ENCODE measurements around the gene CEMIP. TPM values are rescaled to one million over a fixed set of nuclear protein-coding genes. Genes with fewer than 3 reads are reported as not detected.
"Not testable (repeated sequence)": the region's sequence is repeated elsewhere in the genome, so short reads cannot be mapped to it uniquely, and the experiment has no call there.

CEMIP gene
- total RNA-seq, 2 experiments from 2014 or later = not detected

- intact Hi-C loops (cut with micrococcal nuclease; ENCODE audit: unreplicated experiment) = no loop called here
- Histone ChIP-seq H3K9me3 (ENCODE audit: low read length) (no peaks in the 10 kb centered on the region), H3K4me3 (ENCODE audit: low read depth, low read length, poor library complexity, severe bottlenecking) (no peak overlapping the region), H3K36me3 (ENCODE audit: insufficient read depth, low read length) (no peaks in the 10 kb centered on the region), H3K4me2 (ENCODE audit: low read length) (no peak overlapping the region), H4K20me1 (ENCODE audit: insufficient read depth, low read length) (no peaks in the 10 kb centered on the region), H3K27ac (ENCODE audit: low read depth, low read length, poor library complexity, severe bottlenecking) (no peak overlapping the region), H3K4me1 (ENCODE audit: insufficient read depth, low read length, poor library complexity, severe bottlenecking) (no peaks in the 10 kb centered on the region), H3K79me2 (ENCODE audit: insufficient read depth, low read depth, low read length) (no peaks in the 10 kb centered on the region), H3K9me2 (ENCODE audit: insufficient read depth, low read length) (no peaks in the 10 kb centered on the region), H2AFZ (ENCODE audit: low read length) (no peak overlapping the region)
- DNase-seq (ENCODE audit: low spot score) = no peak
- no TSS peak for BruUV-seq (replicated peaks)
- CTCF ChIA-PET (ENCODE audit: unreplicated experiment) = no interaction called here
- no peak for TF ChIP-seq CTCF (conservative IDR thresholded peaks at IDR 0.05; ENCODE audit: low read length)
- no peak for TF ChIP-seq EZH2phosphoT487 (IDR thresholded peaks at IDR 0.05; ENCODE audit: borderline replicate concordance, low read depth, low read length)
- POLR2A ChIA-PET = interaction anchor here (0.6 kb wide), 1 partner anchor 20 kb away, joined by 3 read pairs; no protein-coding TSS in a partner anchor
Measured at GRCh38 chr15:80758130-80758745, 20.9 kb upstream of the CEMIP start.

GRCh38 chr15:80760960-80761359 lies 18.2 kb upstream of the CEMIP start:
- no peaks in the 10 kb centered on the region for H3K4me1 ChIP-seq (ENCODE audit: insufficient read depth, low read length, poor library complexity, severe bottlenecking)
- no peak for DNase-seq (ENCODE audit: low spot score)
- TF ChIP-seq EZH2phosphoT487 (IDR thresholded peaks at IDR 0.05; ENCODE audit: borderline replicate concordance, low read depth, low read length) (no peak), CTCF (conservative IDR thresholded peaks at IDR 0.05; ENCODE audit: low read length) (no peak)
- H3K79me2 ChIP-seq (ENCODE audit: insufficient read depth, low read depth, low read length) = no peaks in the 10 kb centered on the region
- no peaks in the 10 kb centered on the region for H3K36me3 ChIP-seq (ENCODE audit: insufficient read depth, low read length)
- ChIA-PET POLR2A (interaction anchor here (0.7 kb wide), 1 partner anchor 314 kb away, joined by 5 read pairs; no protein-coding TSS in a partner anchor), CTCF (ENCODE audit: unreplicated experiment) (no interaction called here)
- no peaks in the 10 kb centered on the region for H3K9me2 ChIP-seq (ENCODE audit: insufficient read depth, low read length)
- no peaks in the 10 kb centered on the region for H4K20me1 ChIP-seq (ENCODE audit: insufficient read depth, low read length)
- H3K4me3 ChIP-seq (ENCODE audit: low read depth, low read length, poor library complexity, severe bottlenecking) = no peak overlapping the region
- no peaks in the 10 kb centered on the region for H3K9me3 ChIP-seq (ENCODE audit: low read length)
- no peak overlapping the region for H3K27ac ChIP-seq (ENCODE audit: low read depth, low read length, poor library complexity, severe bottlenecking)
- H3K4me2 ChIP-seq (ENCODE audit: low read length) = no peak overlapping the region
- intact Hi-C loops (cut with micrococcal nuclease; ENCODE audit: unreplicated experiment) = no loop called here
- no peak overlapping the region for H2AFZ ChIP-seq (ENCODE audit: low read length)
- no TSS peak for BruUV-seq (replicated peaks)

GRCh38 chr15:80761754-80762153 lies 17.4 kb upstream of the CEMIP start:
- intact Hi-C loops (cut with micrococcal nuclease; ENCODE audit: unreplicated experiment) = no loop called here
- TF ChIP-seq EZH2phosphoT487 (IDR thresholded peaks at IDR 0.05; ENCODE audit: borderline replicate concordance, low read depth, low read length) (no peak), CTCF (conservative IDR thresholded peaks at IDR 0.05; ENCODE audit: low read length) (no peak)
- Histone ChIP-seq H3K4me2 (ENCODE audit: low read length) (no peak overlapping the region), H3K27ac (ENCODE audit: low read depth, low read length, poor library complexity, severe bottlenecking) (no peak overlapping the region), H3K79me2 (ENCODE audit: insufficient read depth, low read depth, low read length) (no peaks in the 10 kb centered on the region), H4K20me1 (ENCODE audit: insufficient read depth, low read length) (no peaks in the 10 kb centered on the region), H3K9me3 (ENCODE audit: low read length) (no peaks in the 10 kb centered on the region), H3K4me1 (ENCODE audit: insufficient read depth, low read length, poor library complexity, severe bottlenecking) (no peaks in the 10 kb centered on the region), H3K9me2 (ENCODE audit: insufficient read depth, low read length) (no peaks in the 10 kb centered on the region), H3K36me3 (ENCODE audit: insufficient read depth, low read length) (no peaks in the 10 kb centered on the region), H3K4me3 (ENCODE audit: low read depth, low read length, poor library complexity, severe bottlenecking) (no peak overlapping the region), H2AFZ (ENCODE audit: low read length) (no peak overlapping the region)
- no peak for DNase-seq (ENCODE audit: low spot score)
- no TSS peak for BruUV-seq (replicated peaks)
- ChIA-PET CTCF (ENCODE audit: unreplicated experiment) (no interaction called here), POLR2A (no interaction called here)

- POLR2A ChIA-PET = interaction anchor here (0.7 kb wide), 1 partner anchor 159 kb away, joined by 3 read pairs; no protein-coding TSS in a partner anchor
- H3K9me3 ChIP-seq (ENCODE audit: low read length); H3K4me2 ChIP-seq (ENCODE audit: low read length); intact Hi-C loops (cut with micrococcal nuclease; ENCODE audit: unreplicated experiment); H3K79me2 ChIP-seq (ENCODE audit: insufficient read depth, low read depth, low read length); H3K9me2 ChIP-seq (ENCODE audit: insufficient read depth, low read length); H3K27ac ChIP-seq (ENCODE audit: low read depth, low read length, poor library complexity, severe bottlenecking); DNase-seq (ENCODE audit: low spot score); H2AFZ ChIP-seq (ENCODE audit: low read length); H3K4me1 ChIP-seq (ENCODE audit: insufficient read depth, low read length, poor library complexity, severe bottlenecking); H3K36me3 ChIP-seq (ENCODE audit: insufficient read depth, low read length); H3K4me3 ChIP-seq (ENCODE audit: low read depth, low read length, poor library complexity, severe bottlenecking); BruUV-seq (replicated peaks); H4K20me1 ChIP-seq (ENCODE audit: insufficient read depth, low read length); CTCF ChIA-PET (ENCODE audit: unreplicated experiment): not testable (repeated sequence)
Measured at GRCh38 chr15:80763235-80763634, 15.9 kb upstream of the CEMIP start.

Data from OCI-LY7 (cell line).